Activated naive CD4-positive, alpha-beta T cell treated with anti-CD3 and anti-CD28 coated beads for 36 hours (primary cell): Measurements from ENCODE around the gene ZBTB20. TPM values are rescaled to one million over a fixed set of nuclear protein-coding genes. Genes with fewer than 3 reads are reported as not detected.

Experiments used
- CTCF ChIA-PET: fragments of 350-600 bp; sonication (Branson Sonifier 250); formaldehyde crosslinking; loops from one replicate; lab custom pipeline; 2021; ENCODE audit warnings: antibody characterized with exemption; lab: Charles Lee
- DNase-seq: peaks from one replicate; pipeline ENCODE4 v3.0.0-alpha.2; 2020
- H3K27ac Mint-ChIP-seq: one replicate; pipeline ENCODE4 v1.8.0; 2021; ENCODE audit warnings: mild to moderate bottlenecking, mixed read lengths
- H3K27me3 Mint-ChIP-seq: one replicate; pipeline ENCODE4 v1.8.0; 2021; ENCODE audit warnings: low read depth, mixed read lengths
- H3K36me3 Mint-ChIP-seq: one replicate; pipeline ENCODE4 v1.8.0; 2021; ENCODE audit warnings: low read depth, mixed read lengths
- H3K4me1 Mint-ChIP-seq: one replicate; pipeline ENCODE4 v1.8.0; 2021; ENCODE audit warnings: low read depth, mixed read lengths
- H3K4me3 Mint-ChIP-seq: one replicate; pipeline ENCODE4 v1.8.0; 2021; ENCODE audit warnings: mild to moderate bottlenecking, moderate library complexity, mixed read lengths
- H3K9me3 Mint-ChIP-seq: one replicate; pipeline ENCODE4 v1.8.0; 2021; ENCODE audit warnings: mixed read lengths
- intact Hi-C: fragments of 100-400 bp; cut with micrococcal nuclease; formaldehyde crosslinking; loops from one replicate; pipeline ENCODE4 v1.15.1; 2023
- total RNA-seq, 2 experiments: library from RNA; stranded (reverse); gene quantifications; one replicate each; pipeline ENCODE4 v1.2.3, GENCODE V29; 2021

The ZBTB20 gene
- total RNA-seq, 2 experiments from 2014 or later = 4.5 to 4.7 TPM

- peaks cover 34% of the 10 kb centered on the region for H3K4me1 Mint-ChIP-seq
- no peak for DNase-seq
- no peaks in the 10 kb centered on the region for H3K9me3 Mint-ChIP-seq
- H3K4me3 Mint-ChIP-seq = peak overlapping the region; percentile 47
- CTCF ChIA-PET = interaction anchor here (1.0 to 1.7 kb wide), 2 partner anchors 16 to 17 kb away, joined by 3 to 5 read pairs; no protein-coding TSS in a partner anchor
- H3K27me3 Mint-ChIP-seq = no peaks in the 10 kb centered on the region
- peak overlapping the region; percentile 89 for H3K27ac Mint-ChIP-seq
- H3K36me3 Mint-ChIP-seq = peaks cover 2% of the 10 kb centered on the region
- intact Hi-C loops = loop anchor here (1.0 kb wide), 1 partner anchor 95 kb away; no protein-coding TSS in a partner anchor
Observed at GRCh38 chr3:114307832-114308231, 839.3 kb downstream of the ZBTB20 start.

GRCh38 chr3:114307222-114307830, 839.8 kb downstream of the ZBTB20 start:
- peak overlapping the region; percentile 47 for H3K4me3 Mint-ChIP-seq
- DNase-seq = peak; percentile 38
- H3K4me1 Mint-ChIP-seq = peaks cover 34% of the 10 kb centered on the region
- no peaks in the 10 kb centered on the region for H3K27me3 Mint-ChIP-seq
- peaks cover 2% of the 10 kb centered on the region for H3K36me3 Mint-ChIP-seq
- no peaks in the 10 kb centered on the region for H3K9me3 Mint-ChIP-seq
- intact Hi-C loops = no loop called here
- peak overlapping the region; percentile 89 for H3K27ac Mint-ChIP-seq
- CTCF ChIA-PET = interaction anchor here (1.0 to 1.7 kb wide), 3 partner anchors 15 to 77 kb away, joined by 3 to 5 read pairs (median 3); no protein-coding TSS in a partner anchor

DNA sequence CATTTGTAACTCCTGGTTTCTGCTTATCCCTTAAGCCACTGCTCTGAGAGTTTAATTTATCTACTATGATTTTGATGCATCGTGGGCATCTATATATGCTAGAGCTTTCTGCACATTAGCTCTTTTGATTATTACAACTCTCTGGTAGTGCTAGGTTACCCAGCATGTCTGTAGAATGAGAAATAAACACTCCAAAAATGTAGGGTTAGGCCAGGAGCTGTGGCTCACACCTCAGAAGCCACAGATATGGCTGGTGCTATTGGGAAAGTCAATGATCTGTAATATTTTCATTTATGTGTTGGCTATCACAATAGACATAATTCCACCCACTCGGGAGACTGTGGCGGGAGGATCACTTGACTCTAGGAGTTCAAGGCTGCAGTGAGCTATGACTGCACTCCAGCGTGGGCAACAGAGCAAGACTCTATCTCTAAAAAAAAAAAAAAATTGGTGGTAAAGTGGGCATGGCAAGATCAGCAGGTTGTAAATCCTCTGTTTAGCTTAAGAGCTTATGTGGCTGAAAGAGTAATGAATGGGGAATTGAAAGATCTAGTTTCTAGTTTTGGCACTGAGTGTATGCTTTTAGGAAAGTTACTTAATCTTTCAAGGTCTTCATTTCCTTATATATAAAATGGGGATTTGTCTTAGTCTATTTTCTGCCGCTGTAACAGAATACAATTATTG, 847.0 kb downstream of the ZBTB20 start:
- Mint-ChIP-seq H3K36me3 (no peaks in the 10 kb centered on the region), H3K27ac (no peak overlapping the region), H3K9me3 (no peaks in the 10 kb centered on the region), H3K4me3 (no peak overlapping the region), H3K27me3 (no peaks in the 10 kb centered on the region), H3K4me1 (peaks cover 4% of the 10 kb centered on the region)
- no peak for DNase-seq
- intact Hi-C loops = loop anchor here (1.0 kb wide), 1 partner anchor 148 kb away; no protein-coding TSS in a partner anchor
- CTCF ChIA-PET = interaction anchor here (0.6 to 4.2 kb wide), 5 partner anchors 9 to 148 kb away, joined by 4 to 15 read pairs (median 4); no protein-coding TSS in a partner anchor

DNA sequence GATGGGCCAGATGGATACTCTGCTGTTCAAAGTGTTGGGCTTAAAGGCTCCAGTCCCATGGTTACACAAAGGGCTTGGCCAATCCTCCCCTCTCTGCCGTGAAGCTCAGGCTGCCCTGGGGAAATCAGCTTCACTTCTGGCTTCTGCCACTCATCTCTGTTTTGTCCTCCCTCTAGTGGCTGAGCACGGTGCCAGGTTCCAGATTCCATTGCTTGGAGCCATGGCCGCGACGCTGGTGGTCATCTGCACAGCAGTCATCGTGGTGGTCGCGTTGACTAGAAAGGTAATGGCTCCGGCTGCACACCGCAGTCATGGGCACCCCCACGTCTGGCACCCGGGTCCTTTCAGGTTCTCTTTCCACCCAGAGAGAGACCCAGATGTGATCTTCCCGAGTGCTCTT, 847.7 kb downstream of the ZBTB20 start:
- Mint-ChIP-seq H3K4me1 (peaks cover 4% of the 10 kb centered on the region), H3K9me3 (no peaks in the 10 kb centered on the region), H3K27me3 (no peaks in the 10 kb centered on the region), H3K4me3 (no peak overlapping the region), H3K36me3 (no peaks in the 10 kb centered on the region), H3K27ac (no peak overlapping the region)
- CTCF ChIA-PET = interaction anchor here (0.6 to 4.2 kb wide), 6 partner anchors 8 to 147 kb away, joined by 3 to 15 read pairs (median 4); no protein-coding TSS in a partner anchor
- DNase-seq = peak; percentile 43
- intact Hi-C loops = loop anchor here (1.0 kb wide), 1 partner anchor 147 kb away; no protein-coding TSS in a partner anchor

DNA sequence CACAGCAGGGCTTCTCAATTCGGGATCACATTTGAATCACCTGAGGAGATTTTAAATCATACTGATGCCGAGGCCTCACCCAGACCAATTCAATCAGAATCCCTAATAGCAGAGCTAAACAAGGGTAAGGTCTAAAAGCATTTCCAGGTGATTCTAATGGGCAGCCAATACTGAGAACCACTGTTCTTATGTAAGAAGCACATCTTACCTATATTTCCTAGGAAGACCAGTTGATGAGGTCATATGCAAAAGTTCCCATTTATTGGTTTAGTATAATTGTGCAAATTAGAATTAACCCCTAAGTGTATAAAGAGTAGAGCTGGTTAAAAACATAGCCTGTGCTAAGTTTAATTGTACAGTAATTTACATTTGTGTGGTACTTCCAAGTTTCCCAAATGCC, 851.1 kb downstream of the ZBTB20 start:
- no peaks in the 10 kb centered on the region for H3K36me3 Mint-ChIP-seq

DNA sequence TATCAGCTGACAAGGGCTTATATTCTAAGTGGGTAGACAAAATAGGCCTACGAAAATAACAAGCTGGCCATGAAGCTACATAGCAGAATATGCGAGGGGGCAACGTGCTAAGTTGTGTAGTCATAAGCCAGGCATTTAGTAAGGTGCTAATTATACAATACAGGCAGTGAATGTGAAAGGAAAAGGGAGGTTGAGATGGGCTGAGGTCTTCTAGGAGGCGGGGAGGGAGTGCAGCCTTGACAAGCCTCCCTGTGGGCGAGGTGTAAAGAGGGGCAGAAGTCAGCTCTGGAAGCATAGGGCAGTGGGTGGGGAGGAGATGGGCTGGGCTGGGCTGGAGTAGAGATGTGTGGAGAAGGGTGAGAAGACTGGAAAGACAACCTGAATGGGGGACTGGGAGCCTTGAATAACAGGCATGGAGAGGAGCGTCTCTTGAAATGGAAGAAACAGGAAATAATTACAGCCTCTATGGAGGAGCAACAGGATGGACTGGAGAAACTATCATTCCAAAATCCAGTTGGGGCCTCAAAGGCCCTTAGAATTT, 852.1 kb downstream of the ZBTB20 start:
- intact Hi-C loops = no loop called here
- H3K4me3 Mint-ChIP-seq = peak overlapping the region; percentile 39
- H3K27me3 Mint-ChIP-seq = no peaks in the 10 kb centered on the region
- CTCF ChIA-PET = interaction anchor here (1.2 kb wide), 1 partner anchor 140 kb away, joined by 3 read pairs; no protein-coding TSS in a partner anchor
- no peak for DNase-seq
- no peaks in the 10 kb centered on the region for H3K9me3 Mint-ChIP-seq
- peaks cover 10% of the 10 kb centered on the region for H3K4me1 Mint-ChIP-seq
- H3K27ac Mint-ChIP-seq = peak overlapping the region; percentile 54
- no peaks in the 10 kb centered on the region for H3K36me3 Mint-ChIP-seq

More for the DNA sequence above, 851.1 kb downstream of the ZBTB20 start:
- CTCF ChIA-PET = interaction anchor here (0.6 kb wide), 1 partner anchor 141 kb away, joined by 3 read pairs; no protein-coding TSS in a partner anchor
- Mint-ChIP-seq H3K9me3 (no peaks in the 10 kb centered on the region), H3K27ac (peak overlapping the region; percentile 38), H3K4me1 (peaks cover 8% of the 10 kb centered on the region), H3K27me3 (no peaks in the 10 kb centered on the region), H3K4me3 (no peak overlapping the region)
- no peak for DNase-seq
- intact Hi-C loops = no loop called here

DNA sequence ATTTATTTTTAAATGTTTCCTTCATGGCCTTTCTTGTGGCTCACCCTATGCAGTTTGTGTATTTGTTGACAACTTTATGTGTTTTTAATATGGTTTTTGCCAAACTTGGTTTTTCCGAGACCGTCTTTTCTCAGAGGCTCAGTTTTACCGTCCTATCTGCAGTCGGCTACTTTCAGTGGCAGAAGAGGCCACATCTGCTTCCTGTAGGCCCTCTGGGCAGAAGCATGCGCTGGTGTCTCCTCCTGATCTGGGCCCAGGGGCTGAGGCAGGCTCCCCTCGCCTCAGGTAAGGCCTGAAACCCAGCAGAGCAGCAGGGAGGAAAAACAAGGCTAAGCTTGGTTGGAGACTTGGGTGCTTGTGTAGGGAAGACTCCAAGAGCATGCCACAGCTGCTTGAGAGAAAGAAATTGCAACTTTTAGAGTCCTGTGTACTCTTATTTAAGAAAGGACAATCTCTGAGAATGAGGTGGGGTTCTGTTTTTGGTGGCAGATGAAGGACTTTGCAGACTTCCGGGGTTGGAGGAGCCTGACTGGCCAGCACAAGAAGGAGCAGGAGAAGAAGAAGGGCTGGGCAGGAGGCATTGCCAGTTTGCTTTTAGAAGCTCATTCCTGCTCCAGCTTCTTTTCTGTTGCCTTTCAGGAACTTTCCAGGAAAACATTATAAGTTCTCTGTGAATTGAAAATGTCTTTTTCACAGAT, 853.1 kb downstream of the ZBTB20 start, which contains the start of gene TIGIT:
TSS of gene TIGIT (plus strand) at position 191 of the 698 bp plus-strand sequence. CDS start at position 225, 34 bp downstream.
- Mint-ChIP-seq H3K36me3 (no peaks in the 10 kb centered on the region), H3K4me1 (peaks cover 6% of the 10 kb centered on the region), H3K4me3 (peak within 1 kb of the TSS; percentile 14), H3K27ac (peak within 1 kb of the TSS; percentile 47), H3K9me3 (no peaks in the 10 kb centered on the region), H3K27me3 (no peaks in the 10 kb centered on the region)
- intact Hi-C loops = no loop called here
- DNase-seq = no peak
- CTCF ChIA-PET = interaction anchor here (0.5 to 2.2 kb wide), 6 partner anchors 36 to 1247 kb away, joined by 3 to 7 read pairs (median 3); no protein-coding TSS in a partner anchor

- Mint-ChIP-seq H3K27me3 (no peaks in the 10 kb centered on the region), H3K36me3 (no peaks in the 10 kb centered on the region), H3K4me1 (peaks cover 7% of the 10 kb centered on the region), H3K27ac (peak overlapping the region; percentile 85), H3K9me3 (no peaks in the 10 kb centered on the region), H3K4me3 (peak overlapping the region; percentile 33)
- peak; percentile 93 for DNase-seq
- intact Hi-C loops = loop anchor here (1.0 to 2.0 kb wide), 5 partner anchors 45 to 139 kb away; no protein-coding TSS in a partner anchor
- CTCF ChIA-PET = interaction anchor here (0.5 to 3.3 kb wide), 40 partner anchors 10 to 509 kb away, joined by 3 to 25 read pairs (median 5); no protein-coding TSS in a partner anchor
Observed at GRCh38 chr3:114290911-114291901, 855.9 kb downstream of the ZBTB20 start.

GRCh38 chr3:114286266-114286665, 860.8 kb downstream of the ZBTB20 start:
- H3K36me3 Mint-ChIP-seq = no peaks in the 10 kb centered on the region
- intact Hi-C loops = no loop called here
- H3K4me3 Mint-ChIP-seq = no peak overlapping the region
- H3K27ac Mint-ChIP-seq = no peak overlapping the region
- H3K27me3 Mint-ChIP-seq = no peaks in the 10 kb centered on the region
- CTCF ChIA-PET = no interaction called here
- DNase-seq = no peak
- no peaks in the 10 kb centered on the region for H3K9me3 Mint-ChIP-seq
- H3K4me1 Mint-ChIP-seq = peaks cover 16% of the 10 kb centered on the region

- intact Hi-C loops = no loop called here
- Mint-ChIP-seq H3K9me3 (no peaks in the 10 kb centered on the region), H3K27ac (peak overlapping the region; percentile 52), H3K4me1 (peaks cover 11% of the 10 kb centered on the region), H3K4me3 (no peak overlapping the region), H3K36me3 (no peaks in the 10 kb centered on the region), H3K27me3 (no peaks in the 10 kb centered on the region)
- no peak for DNase-seq
- CTCF ChIA-PET = interaction anchor here (0.6 kb wide), 1 partner anchor 98 kb away, joined by 3 read pairs; no protein-coding TSS in a partner anchor
Observed at GRCh38 chr3:114285648-114286230, 861.3 kb downstream of the ZBTB20 start.
